H1 (cell line): ENCODE data around the gene LOX.

Experiments
- CEBPB ChIP-seq: IDR thresholded peaks from 2 replicates; pipeline ENCODE4 v1.6.1; 2012; ENCODE audit warnings: low read depth, low read length
- CREB1 ChIP-seq: IDR thresholded peaks from 2 replicates; pipeline ENCODE4 v1.6.1; 2012; ENCODE audit warnings: inconsistent platforms
- CTCF ChIP-seq, 3 experiments: IDR thresholded peaks; 1 replicate in 2 of 3; 2 replicates in 1 of 3; pipeline versions ENCODE4 v1.5.1 to v1.6.1; 2011; ENCODE audit warnings: low read length in 3 of 3, mild to moderate bottlenecking in 3 of 3, inconsistent platforms in 2 of 3, low read depth in 1 of 3, moderate library complexity in 1 of 3; ENCODE audit not compliant: insufficient read depth in 1 of 3; ENCODE audit errors: control extremely low read depth in 1 of 3
- EGR1 ChIP-seq: IDR thresholded peaks from 2 replicates; pipeline ENCODE4 v1.6.1; 2011; ENCODE audit warnings: low read depth, low read length, borderline replicate concordance
- TBP ChIP-seq: IDR thresholded peaks from 2 replicates; pipeline ENCODE4 v1.6.1; 2011; ENCODE audit warnings: low read depth, low read length, improper control_type of control experiment

- TF ChIP-seq CTCF (IDR thresholded peaks at IDR 0.05; ENCODE audit: control extremely low read depth in 1 of 3, insufficient read depth in 1 of 3, low read depth in 1 of 3, low read length in 3 of 3) (no peak), EGR1 (no peak), CREB1 (no peak), CEBPB (no peak), TBP (no peak)
Observed at GRCh38 chr5:122126756-122127321, 48.8 kb upstream of the LOX start.
